SW480 (cell line): ENCODE results near the gene FIGNL2.

Experiments used
- DNase-seq: peaks from one replicate; pipeline ENCODE4 v3.0.0-alpha.2; 2016; ENCODE audit warnings: low spot score

Gene FIGNL2

GRCh38 chr12:51874000-51874399 lies 25.5 kb upstream of the FIGNL2 start:
- no peak for DNase-seq

- DNase-seq: no peak
Observed at GRCh38 chr12:51873251-51873994, 24.9 kb upstream of the FIGNL2 start.

GRCh38 chr12:51872689-51872981 lies 24.1 kb upstream of the FIGNL2 start:
- no peak for DNase-seq

DNA sequence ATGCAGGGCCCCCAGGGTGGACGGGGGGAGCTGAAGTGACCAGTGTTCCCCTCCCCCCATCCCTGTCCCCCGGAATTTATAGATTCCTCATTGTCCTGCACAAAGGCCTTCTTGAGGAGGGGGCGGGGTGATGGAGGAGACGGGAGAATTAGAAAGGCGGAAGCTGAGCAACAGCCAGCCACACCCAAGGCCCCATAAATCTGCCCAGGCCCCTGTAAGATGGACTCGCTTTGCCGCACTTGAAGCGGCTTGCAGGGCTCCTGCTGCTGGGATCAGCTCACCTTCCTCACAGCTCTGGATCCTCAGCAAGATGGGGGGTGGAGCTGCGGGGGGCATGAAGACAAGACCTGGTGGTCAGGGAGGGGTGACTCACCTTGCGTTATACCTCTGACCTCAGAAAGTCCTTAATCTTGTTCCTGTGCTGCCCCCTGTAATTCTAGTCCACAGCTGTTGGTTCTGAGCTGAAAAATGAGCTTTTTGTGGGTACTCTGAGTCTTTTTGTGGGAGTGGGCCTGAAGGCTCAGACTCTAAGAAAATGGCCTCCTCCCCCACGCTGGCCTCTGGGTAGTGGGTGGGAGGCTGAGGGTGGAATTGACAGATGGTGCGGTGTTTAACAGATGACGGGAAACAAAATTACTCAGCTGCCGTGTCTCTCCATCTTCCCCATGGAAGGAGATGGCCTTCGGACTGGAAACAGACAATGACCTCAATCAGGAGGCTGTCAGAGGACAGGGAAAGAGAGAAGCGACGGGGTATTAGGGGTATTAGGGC lies 23.6 kb upstream of the FIGNL2 start:
- DNase-seq: no peak

GRCh38 chr12:51871126-51871525 lies 22.6 kb upstream of the FIGNL2 start:
- DNase-seq: no peak

- no peak for DNase-seq
Observed at GRCh38 chr12:51870504-51870903, 22.0 kb upstream of the FIGNL2 start.

- DNase-seq: no peak
Observed at GRCh38 chr12:51869931-51870330, 21.4 kb upstream of the FIGNL2 start.

DNA sequence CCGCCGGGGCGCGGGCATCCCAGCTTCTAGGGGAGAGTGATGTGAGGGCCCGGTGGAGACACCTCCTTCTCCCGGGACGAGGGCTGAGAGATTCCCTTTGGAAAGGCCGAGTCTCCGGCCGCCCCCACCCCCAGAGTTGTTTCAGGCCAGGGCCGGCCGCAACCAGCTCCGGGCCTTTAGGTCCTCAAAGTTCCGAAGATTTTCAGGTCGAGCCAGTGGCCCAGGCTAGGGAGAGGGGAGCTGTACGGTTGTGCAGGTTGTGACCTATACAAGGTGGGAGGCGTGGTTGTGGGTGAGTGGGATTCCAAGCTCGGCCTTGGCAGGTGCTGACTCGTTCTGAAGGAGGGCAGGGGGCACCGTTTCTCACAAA lies 21.0 kb upstream of the FIGNL2 start:
- no peak for DNase-seq

- no peak for DNase-seq
Observed at GRCh38 chr12:51868821-51869495, 20.4 kb upstream of the FIGNL2 start.

GRCh38 chr12:51867796-51868428 lies 19.4 kb upstream of the FIGNL2 start:
- DNase-seq: no peak

DNA sequence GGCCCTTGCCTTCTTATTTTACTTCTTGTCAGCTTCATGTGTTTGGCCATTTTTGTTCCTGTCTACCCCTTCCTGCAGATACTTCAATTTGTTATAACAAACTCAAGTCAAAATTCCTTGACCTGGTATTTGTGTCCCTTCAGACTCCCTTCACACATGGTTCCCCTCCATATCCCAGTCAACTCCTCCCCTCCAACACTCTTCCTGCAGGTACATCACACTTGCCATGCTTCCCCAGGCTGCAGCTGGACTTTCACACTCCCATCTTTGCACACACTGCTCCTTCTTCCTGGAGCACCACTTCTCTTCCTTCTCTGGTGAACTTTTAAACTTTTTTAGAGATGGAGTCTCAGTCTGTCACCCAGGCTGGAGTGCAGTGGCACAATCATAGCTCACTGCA lies 18.9 kb upstream of the FIGNL2 start:
- no peak for DNase-seq

- no peak for DNase-seq
Observed at GRCh38 chr12:51866762-51867161, 18.2 kb upstream of the FIGNL2 start.

DNA sequence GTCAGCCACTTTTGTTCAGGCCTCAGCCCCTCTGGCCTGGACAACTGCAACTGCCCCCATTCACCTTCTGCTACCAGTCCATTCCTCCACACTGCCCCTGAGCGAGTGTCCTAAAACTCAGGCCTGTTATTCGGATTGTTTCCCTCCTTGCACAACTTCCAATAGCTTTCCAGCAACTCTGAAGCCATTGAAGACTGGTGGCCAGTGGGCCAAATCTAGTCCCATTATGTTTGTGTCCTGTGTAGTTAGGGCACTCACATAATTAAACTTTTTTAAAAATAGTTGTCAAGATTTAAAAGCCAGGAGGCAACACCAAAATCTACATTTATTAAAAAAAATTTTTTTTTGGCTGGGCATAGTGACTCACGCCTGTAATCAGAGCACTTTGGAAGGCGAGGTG lies 17.8 kb upstream of the FIGNL2 start:
- no peak for DNase-seq

GRCh38 chr12:51865757-51866270 lies 17.3 kb upstream of the FIGNL2 start:
- no peak for DNase-seq

DNA sequence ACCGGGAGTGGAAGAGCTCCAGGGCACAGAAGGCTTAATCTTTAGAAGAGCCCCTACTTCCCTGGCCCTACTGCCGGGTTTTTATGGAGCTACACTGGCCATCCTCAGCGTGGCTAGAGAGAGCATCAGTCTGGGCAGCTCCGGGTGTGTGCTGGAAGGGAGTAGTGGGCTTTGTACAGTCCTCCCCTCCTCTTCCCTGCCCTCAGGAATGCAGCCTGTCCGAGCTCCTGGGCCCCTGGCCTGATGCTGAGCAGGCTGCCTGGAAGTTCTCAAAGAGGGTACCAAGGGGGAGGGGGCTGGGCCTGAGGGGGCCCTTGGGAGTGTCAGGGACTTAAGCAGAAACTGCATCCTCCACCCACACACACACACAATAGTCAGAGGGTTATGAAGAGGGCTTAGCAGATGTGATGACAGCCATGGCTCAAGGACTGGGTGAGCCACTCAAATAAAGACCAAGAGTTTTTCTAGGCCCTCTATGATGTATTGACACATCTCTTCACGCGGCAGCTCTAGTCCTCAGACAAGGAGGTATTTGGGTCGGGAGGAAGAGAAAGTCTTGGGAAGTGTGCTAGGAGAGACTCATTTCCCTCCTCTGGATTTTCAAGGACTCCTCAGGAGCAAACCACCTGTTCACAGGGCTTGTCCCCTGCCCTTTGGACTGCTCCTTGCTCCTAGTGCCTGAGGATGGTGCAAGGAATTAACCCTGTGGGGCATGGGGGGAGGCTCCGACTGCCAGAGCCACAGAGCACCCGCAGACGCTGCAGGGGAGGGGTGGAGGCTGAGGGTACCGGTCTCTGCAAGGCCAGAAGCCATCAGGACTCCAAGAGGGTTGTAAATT lies 16.5 kb upstream of the FIGNL2 start:
- DNase-seq: no peak

- peak; percentile 64 for DNase-seq
Observed at GRCh38 chr12:51863933-51864832, 15.7 kb upstream of the FIGNL2 start.

- DNase-seq: peak; percentile 48
Observed at GRCh38 chr12:51863363-51863932, 14.9 kb upstream of the FIGNL2 start.

GRCh38 chr12:51862947-51863346 lies 14.4 kb upstream of the FIGNL2 start:
- no peak for DNase-seq

DNA sequence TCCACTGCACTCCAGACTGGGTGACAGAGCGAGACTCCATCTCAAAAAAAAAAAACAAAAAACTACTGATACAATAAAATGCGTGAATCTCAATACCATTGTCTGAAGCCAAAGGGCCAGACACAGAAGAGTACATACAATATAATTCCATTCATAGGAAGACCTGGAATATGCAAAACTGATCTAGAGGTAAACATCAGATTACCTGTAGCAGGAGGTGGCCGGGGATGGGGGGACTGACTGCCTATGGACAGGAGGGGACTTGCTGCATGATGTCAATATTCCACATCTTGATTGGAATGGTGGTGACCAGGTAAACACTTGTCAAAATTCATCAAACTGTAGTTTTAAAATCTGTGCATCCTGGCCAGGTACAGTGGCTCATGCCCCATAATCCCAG lies 12.5 kb upstream of the FIGNL2 start:
- DNase-seq: no peak
